Transverse colon (tissue), 4 donors: ENCODE data around the gene GLDC. TPM values are rescaled to one million over a fixed set of nuclear protein-coding genes. Genes with fewer than 3 reads are reported as not detected.
A peak's percentile ranks its signal among the peaks of the same experiment; 100 is the strongest.

ENCODE experiments used
- DNase-seq: peaks from one replicate; pipeline ENCODE4 v3.0.0-alpha.2; 2019
- H3K27ac ChIP-seq, 4 donors: fragments of 200-600 bp; sonication (generic); 2 replicates each; pipeline ENCODE4 v1.5.1; 2016 to 2018; ENCODE audit warnings: inconsistent platforms in 4 of 4
- H3K27me3 ChIP-seq: fragments of 200-600 bp; sonication (generic); 2 replicates; pipeline ENCODE4 v1.5.1; 2017; ENCODE audit warnings: inconsistent platforms
- H3K36me3 ChIP-seq, 4 donors: fragments of 200-600 bp; sonication (generic); 2 replicates each; pipeline ENCODE4 v1.5.1; 2017 to 2019; ENCODE audit warnings: inconsistent platforms in 4 of 4
- H3K4me1 ChIP-seq, 4 donors: fragments of 200-600 bp; sonication (generic); 2 replicates each; pipeline ENCODE4 v1.5.1; 2017 to 2020; ENCODE audit warnings: inconsistent platforms in 4 of 4
- H3K4me3 ChIP-seq, 4 donors: fragments of 200-600 bp; sonication (generic); 1 replicate in 1 of 4; 2 replicates in 3 of 4; pipeline versions ENCODE4 v1.5.1 to v1.6.1; 2017 to 2019; ENCODE audit warnings: inconsistent platforms in 4 of 4
- H3K9me3 ChIP-seq, 2 donors: fragments of 200-600 bp; sonication (generic); 2 replicates each; pipeline ENCODE4 v1.5.1; 2017 to 2019; ENCODE audit warnings: inconsistent platforms in 2 of 2
- EP300 ChIP-seq: sonication (generic); formaldehyde crosslinking; IDR thresholded peaks from one replicate; pipeline ENCODE4 v1.6.1; 2017; ENCODE audit warnings: antibody characterized with exemption, low read depth
- POLR2A ChIP-seq: fragments of 450-650 bp; IDR thresholded peaks from one replicate; pipeline ENCODE4 v1.6.1; 2016; ENCODE audit warnings: antibody characterized with exemption, mild to moderate bottlenecking, moderate library complexity
- POLR2AphosphoS5 ChIP-seq, 3 donors: sonication (generic); formaldehyde crosslinking; IDR thresholded peaks; one replicate each; pipeline ENCODE4 v1.6.1; 2016; ENCODE audit warnings: antibody characterized with exemption in 3 of 3
- WGBS, 2 donors: methylation state at CpG; one replicate each; pipeline ENCODE4 v1.1.5; 2018; ENCODE audit warnings: low coverage in 1 of 2; 5-methylcytosine and 5-hydroxymethylcytosine counted together
- in situ Hi-C, 4 donors: fragments of 200-750 bp; cut with MboI; loops; one replicate each; pipeline versions ENCODE4 v1.15.0 to v1.15.1; 2017; ENCODE audit warnings: low sequenced_read_pairs in 3 of 4, low pct_ligation_motif_present in 1 of 4, low pct_unique_long_range_greater_than_20kb in 1 of 4
- intact Hi-C: fragments of 100-400 bp; cut with DNase I; formaldehyde crosslinking; loops from one replicate; pipeline ENCODE4 v1.15.1; 2023; ENCODE audit warnings: low total_unique reads
- total RNA-seq, 4 donors: library from RNA; depleted of rRNA; stranded (reverse); fragments of >200 nt; gene quantifications; one replicate each; pipeline ENCODE4 v1.1.0, GENCODE V29; 2016
- TF ChIP-seq, protein P1 (sequence below), 5 experiments: fragments of 200-600 bp in 3 of 5; fragments of 450-650 bp in 2 of 5; sonication (generic) in 3 of 5; IDR thresholded peaks; 1 replicate in 2 of 5; 2 replicates in 3 of 5; pipeline ENCODE4 v1.5.1; 2016 to 2017; ENCODE audit warnings: antibody characterized with exemption in 5 of 5, inconsistent platforms in 3 of 5, mild to moderate bottlenecking in 2 of 5, moderate library complexity in 1 of 5

Gene GLDC
- total RNA-seq, 4 donors from 2014 or later = 0.41 to 70.7 (median 2.4) TPM; not detected in 1

DNA sequence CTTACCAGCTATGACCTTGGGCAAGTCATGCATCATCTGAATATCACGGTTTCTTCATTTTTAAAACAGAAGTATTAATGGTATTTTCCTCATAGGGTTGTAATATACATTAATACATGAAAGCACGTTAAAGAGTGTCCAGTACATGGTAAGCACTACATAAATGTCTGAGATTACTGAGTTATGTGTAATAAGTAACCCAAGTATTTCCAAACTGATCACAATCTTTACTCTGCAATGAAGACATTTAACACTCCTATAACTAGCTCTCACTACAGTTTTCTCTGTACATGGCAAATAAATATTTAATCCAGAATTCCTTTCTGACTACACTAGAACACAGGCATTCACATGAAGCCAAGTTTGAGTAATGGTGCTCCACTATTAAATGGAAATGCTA is 4.0 kb downstream of the GLDC start:
- H3K36me3 ChIP-seq = no peaks in the 10 kb centered on the region
- H3K9me3 ChIP-seq = no peaks in the 10 kb centered on the region
- peaks cover 60% of the 10 kb centered on the region for H3K27me3 ChIP-seq
- in situ Hi-C loops (no loop called here), intact Hi-C loops (no loop called here)
- no peak overlapping the region for H3K27ac ChIP-seq
- no peak overlapping the region for H3K4me3 ChIP-seq
- WGBS, 2 donors = 70 to 93% methylated on average over 2 of the region's 2 CpGs
- DNase-seq = no peak
- peaks cover 0 to 17% (median 15%) of the 10 kb centered on the region in 4 donors for H3K4me1 ChIP-seq
- TF ChIP-seq EP300 (no peak), POLR2AphosphoS5 (IDR thresholded peaks at IDR 0.05) (no peak)
- TF ChIP-seq, protein P1, sequence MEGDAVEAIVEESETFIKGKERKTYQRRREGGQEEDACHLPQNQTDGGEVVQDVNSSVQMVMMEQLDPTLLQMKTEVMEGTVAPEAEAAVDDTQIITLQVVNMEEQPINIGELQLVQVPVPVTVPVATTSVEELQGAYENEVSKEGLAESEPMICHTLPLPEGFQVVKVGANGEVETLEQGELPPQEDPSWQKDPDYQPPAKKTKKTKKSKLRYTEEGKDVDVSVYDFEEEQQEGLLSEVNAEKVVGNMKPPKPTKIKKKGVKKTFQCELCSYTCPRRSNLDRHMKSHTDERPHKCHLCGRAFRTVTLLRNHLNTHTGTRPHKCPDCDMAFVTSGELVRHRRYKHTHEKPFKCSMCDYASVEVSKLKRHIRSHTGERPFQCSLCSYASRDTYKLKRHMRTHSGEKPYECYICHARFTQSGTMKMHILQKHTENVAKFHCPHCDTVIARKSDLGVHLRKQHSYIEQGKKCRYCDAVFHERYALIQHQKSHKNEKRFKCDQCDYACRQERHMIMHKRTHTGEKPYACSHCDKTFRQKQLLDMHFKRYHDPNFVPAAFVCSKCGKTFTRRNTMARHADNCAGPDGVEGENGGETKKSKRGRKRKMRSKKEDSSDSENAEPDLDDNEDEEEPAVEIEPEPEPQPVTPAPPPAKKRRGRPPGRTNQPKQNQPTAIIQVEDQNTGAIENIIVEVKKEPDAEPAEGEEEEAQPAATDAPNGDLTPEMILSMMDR (IDR thresholded peaks at IDR 0.05) = no peak

DNA sequence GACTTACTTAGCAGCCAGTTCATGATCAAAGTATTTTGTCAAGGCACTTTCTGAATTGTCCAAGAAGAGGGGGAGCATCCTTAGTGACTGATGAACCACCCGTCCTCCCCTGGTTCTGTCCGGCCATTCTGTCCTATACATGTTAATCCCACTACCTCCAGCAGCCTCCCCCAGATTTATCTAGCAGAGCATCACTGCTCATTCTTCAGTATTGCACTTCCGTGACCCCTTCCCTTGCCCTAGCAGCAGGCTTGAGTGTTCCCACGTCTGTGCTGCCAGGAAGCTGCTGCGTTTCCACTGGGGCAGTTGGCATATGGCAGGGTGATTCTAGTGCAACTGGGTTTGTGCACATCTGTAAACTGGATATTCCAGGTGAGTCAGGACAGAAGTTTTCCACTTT is 4.5 kb downstream of the GLDC start:
- Histone ChIP-seq H3K4me1 (peaks cover 0 to 16% (median 15%) of the 10 kb centered on the region in 4 donors), H3K27me3 (peaks cover 54% of the 10 kb centered on the region), H3K36me3 (no peaks in the 10 kb centered on the region), H3K27ac (no peak overlapping the region), H3K4me3 (no peak overlapping the region), H3K9me3 (no peaks in the 10 kb centered on the region)
- no peak for DNase-seq
- TF ChIP-seq POLR2AphosphoS5 (IDR thresholded peaks at IDR 0.05) = no peak
- TF ChIP-seq POLR2A = no peak
- TF ChIP-seq, protein P1 (IDR thresholded peaks at IDR 0.05) = no peak
- no peak for TF ChIP-seq EP300
- intact Hi-C loops = no loop called here
- WGBS, 2 donors = 92% methylated on average over 2 to 5 of the region's 5 CpGs
- in situ Hi-C loops = no loop called here

DNA sequence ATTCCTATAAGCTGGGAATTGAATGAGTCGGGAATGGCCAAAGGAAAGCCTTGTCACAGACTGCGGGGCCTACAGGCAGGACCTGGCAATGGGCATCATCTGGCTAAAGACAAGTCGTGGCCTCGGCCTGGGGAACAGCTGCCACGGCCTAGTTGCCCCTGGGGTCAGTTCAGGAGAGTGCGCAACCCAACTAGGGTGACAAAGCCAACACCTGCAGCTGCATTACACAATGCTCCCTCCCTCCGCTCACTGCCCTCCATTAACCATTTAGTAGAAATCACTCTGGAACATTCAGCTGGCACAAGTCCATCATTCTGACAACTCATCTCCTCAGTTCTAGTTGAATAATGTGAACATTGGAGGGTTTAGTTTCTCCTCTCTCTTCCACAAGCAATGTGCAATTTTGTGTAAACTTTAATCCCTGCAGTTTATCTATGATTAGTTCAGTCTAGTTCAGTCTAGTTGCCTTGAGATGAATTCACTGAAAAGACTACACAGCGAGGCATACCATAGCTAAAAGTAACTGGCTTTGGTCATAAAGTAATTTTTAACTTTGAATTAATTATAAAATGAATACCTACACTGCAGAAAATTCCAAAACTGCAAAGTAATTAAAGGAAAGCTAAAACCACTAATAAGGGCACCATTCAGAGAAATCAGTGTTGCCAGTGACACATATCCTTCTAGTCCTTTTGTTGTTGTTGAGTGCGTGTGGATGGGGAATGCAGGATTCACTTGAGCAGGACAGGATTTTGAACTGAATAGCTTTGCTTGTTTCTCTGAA is 5.1 kb downstream of the GLDC start:
- Histone ChIP-seq H3K27ac (no peak overlapping the region), H3K36me3 (no peaks in the 10 kb centered on the region)

DNA sequence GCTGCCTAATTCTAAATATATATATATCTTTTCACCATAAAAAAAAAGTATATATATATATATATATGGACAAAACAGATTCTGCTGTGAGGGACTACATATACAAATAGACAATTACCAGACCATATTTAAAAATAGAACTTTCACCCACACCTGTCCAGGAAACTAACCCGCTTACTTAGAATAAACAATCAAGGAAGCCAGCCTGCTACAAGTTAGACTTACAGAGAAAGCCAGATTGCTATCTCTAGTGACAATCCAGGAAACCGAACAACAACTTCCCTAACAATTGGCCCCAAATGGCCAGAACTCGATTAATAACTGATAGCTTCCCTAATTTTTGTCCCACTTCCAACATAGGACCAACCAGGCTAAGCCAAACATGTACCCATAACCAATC is 5.9 kb downstream of the GLDC start:
- Histone ChIP-seq H3K4me1 (peaks cover 0 to 4% (median 3%) of the 10 kb centered on the region in 4 donors), H3K9me3 (no peaks in the 10 kb centered on the region), H3K27me3 (peaks cover 40% of the 10 kb centered on the region), H3K4me3 (no peak overlapping the region), H3K27ac (peak overlapping the region in 1 of 4 donors; percentile 48), H3K36me3 (no peaks in the 10 kb centered on the region)
- TF ChIP-seq EP300 (no peak), POLR2AphosphoS5 (IDR thresholded peaks at IDR 0.05) (no peak), POLR2A (no peak)
- TF ChIP-seq, protein P1 (IDR thresholded peaks at IDR 0.05) = no peak
- DNase-seq = no peak
- in situ Hi-C loops (no loop called here), intact Hi-C loops (no loop called here)
- WGBS, 2 donors = 60% methylated on average over 3 of the region's 3 CpGs; no CpG with 5 or more reads in 1 of the 2 donors

More for the DNA sequence above, 5.1 kb downstream of the GLDC start:
- DNase-seq = no peak
- 77 to 84% methylated on average over 4 to 9 of the region's 9 CpGs for WGBS, 2 donors
- Histone ChIP-seq H3K4me1 (peaks cover 0 to 11% (median 10%) of the 10 kb centered on the region in 4 donors), H3K9me3 (no peaks in the 10 kb centered on the region), H3K27me3 (peaks cover 49% of the 10 kb centered on the region), H3K4me3 (no peak overlapping the region)
- intact Hi-C loops = no loop called here
- TF ChIP-seq, protein P1 (IDR thresholded peaks at IDR 0.05) = no peak
- TF ChIP-seq EP300 (no peak), POLR2A (no peak), POLR2AphosphoS5 (IDR thresholded peaks at IDR 0.05) (no peak)
- in situ Hi-C loops = no loop called here
